Duodenal mucosa (tissue), 2 donors: ENCODE measurements around the gene CD99.

Experiments
- H3K27ac ChIP-seq: one replicate; pipeline ENCODE4 v1.7.0; 2013; ENCODE audit warnings: low read depth, low read length
- H3K27me3 ChIP-seq, 2 donors: one replicate each; pipeline ENCODE4 v1.7.0; 2013; ENCODE audit warnings: low read length in 2 of 2, control low read depth in 1 of 2; ENCODE audit not compliant: insufficient read depth in 2 of 2, control insufficient read depth in 1 of 2
- H3K36me3 ChIP-seq, 2 donors: one replicate each; pipeline ENCODE4 v1.7.0; 2013; ENCODE audit warnings: low read length in 2 of 2, control low read depth in 1 of 2; ENCODE audit not compliant: insufficient read depth in 2 of 2, control insufficient read depth in 1 of 2
- H3K4me1 ChIP-seq, 2 donors: one replicate each; pipeline ENCODE4 v1.7.0; 2013; ENCODE audit warnings: low read length in 2 of 2, control low read depth in 1 of 2; ENCODE audit not compliant: insufficient read depth in 2 of 2, control insufficient read depth in 1 of 2
- H3K4me3 ChIP-seq, 2 donors: one replicate each; pipeline ENCODE4 v1.7.0; 2013; ENCODE audit warnings: low read length in 2 of 2, low read depth in 1 of 2
- H3K9ac ChIP-seq, 2 donors: one replicate each; pipeline ENCODE4 v1.7.0; 2013; ENCODE audit warnings: low read length in 2 of 2, low read depth in 1 of 2
- H3K9me3 ChIP-seq, 2 donors: one replicate each; pipeline ENCODE4 v1.7.0; 2013; ENCODE audit warnings: low read length in 2 of 2, control low read depth in 1 of 2; ENCODE audit not compliant: control insufficient read depth in 1 of 2

CD99 gene

DNA sequence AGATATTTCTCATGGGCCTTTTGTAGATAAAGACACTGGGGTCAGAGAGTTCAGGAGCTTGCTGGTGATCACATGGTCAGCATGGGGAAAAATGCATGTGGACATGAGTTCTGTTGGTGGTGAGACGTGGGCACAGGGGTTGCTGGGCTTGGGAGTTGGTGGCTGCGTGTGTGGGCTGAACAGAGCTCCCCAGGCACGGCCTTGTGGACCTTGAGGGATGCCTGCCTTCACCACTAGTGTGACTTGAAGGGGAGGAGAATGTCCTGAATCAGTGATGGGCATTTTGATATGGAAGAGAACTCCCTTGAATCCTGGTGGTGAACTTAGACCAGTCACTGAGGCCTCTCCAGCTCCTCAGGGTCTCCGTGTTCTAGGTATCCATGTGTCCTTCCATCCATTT lies 8.9 kb downstream of the CD99 start:
- H3K4me3 ChIP-seq, result no peak overlapping the region
- H3K4me1 ChIP-seq, result peaks cover 20 to 39% of the 10 kb centered on the region in 2 donors
- peaks cover 6 to 21% of the 10 kb centered on the region in 2 donors for H3K36me3 ChIP-seq
- H3K9me3 ChIP-seq, result no peaks in the 10 kb centered on the region
- H3K27me3 ChIP-seq, result no peaks in the 10 kb centered on the region
- no peak overlapping the region for H3K9ac ChIP-seq
- no peak overlapping the region for H3K27ac ChIP-seq

DNA sequence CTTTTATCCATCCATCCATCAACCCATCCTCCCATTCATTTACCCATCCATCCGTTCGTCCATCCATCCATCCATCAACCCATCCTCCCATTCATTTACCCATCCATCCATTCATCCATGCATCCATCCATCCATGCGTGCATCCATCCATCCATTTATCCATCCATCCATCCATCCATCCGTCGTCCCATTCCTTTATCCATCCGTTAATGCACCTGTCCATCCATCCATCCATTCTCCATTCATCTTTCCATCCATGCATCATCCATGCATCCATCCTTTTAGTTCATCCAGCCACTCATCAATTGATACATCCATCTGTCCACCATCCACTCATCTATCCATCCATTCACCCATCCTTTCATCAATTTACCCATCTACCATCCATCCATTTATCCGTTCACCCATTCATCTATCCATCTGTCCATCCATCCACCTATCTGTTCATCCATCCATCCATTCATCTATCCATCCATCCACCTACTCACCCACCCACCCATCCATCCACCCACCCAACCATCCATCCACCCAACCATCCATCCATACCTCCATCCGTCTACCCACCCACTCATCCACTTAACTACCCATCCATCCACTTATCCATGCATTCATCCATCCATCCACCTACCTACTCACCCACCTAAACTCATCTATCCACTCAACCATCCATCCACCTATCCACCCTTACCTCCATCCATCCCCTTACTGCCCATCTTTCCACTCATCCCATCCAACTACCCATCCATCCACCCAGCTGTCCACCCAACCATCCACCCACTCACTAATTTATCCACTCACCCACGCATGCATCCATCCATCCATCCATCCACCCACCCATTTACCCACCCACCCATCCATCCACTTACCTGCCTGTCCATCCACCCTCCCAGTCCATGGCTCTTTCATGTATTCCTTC lies 9.6 kb downstream of the CD99 start:
- Histone ChIP-seq H3K9ac (no peak overlapping the region), H3K27me3 (no peaks in the 10 kb centered on the region), H3K27ac (no peak overlapping the region), H3K4me1 (peaks cover 20 to 41% of the 10 kb centered on the region in 2 donors), H3K9me3 (no peaks in the 10 kb centered on the region), H3K4me3 (no peak overlapping the region), H3K36me3 (peaks cover 6 to 25% of the 10 kb centered on the region in 2 donors)

GRCh38 chrX:2701600-2701999 lies 10.5 kb downstream of the CD99 start:
- H3K9me3 ChIP-seq, result no peaks in the 10 kb centered on the region
- no peak overlapping the region for H3K9ac ChIP-seq
- H3K27me3 ChIP-seq, result no peaks in the 10 kb centered on the region
- H3K27ac ChIP-seq, result no peak overlapping the region
- peaks cover 6 to 25% of the 10 kb centered on the region in 2 donors for H3K36me3 ChIP-seq
- peaks cover 19 to 41% of the 10 kb centered on the region in 2 donors for H3K4me1 ChIP-seq
- no peak overlapping the region for H3K4me3 ChIP-seq

DNA sequence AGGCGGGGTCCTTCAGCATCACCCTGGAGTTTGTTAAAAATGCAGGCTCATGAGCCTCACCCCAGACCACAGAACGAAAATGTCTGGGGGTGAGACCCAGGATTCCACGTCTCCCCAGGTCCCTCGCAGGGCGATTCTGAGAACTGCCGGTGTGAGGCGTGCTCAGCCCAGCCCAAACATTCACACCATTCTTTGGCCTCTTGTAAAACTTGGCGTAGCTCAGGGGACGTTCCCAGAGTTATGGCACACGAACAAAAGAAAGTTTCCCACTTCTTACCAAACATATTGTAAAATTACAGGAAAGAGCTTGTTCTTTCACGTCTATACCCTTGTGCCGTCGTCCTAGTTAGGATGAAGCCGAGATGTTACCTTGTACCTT lies 12.9 kb downstream of the CD99 start:
- Histone ChIP-seq H3K9ac (peak overlapping the region in 1 of 2 donors; percentile 35), H3K4me3 (no peak overlapping the region), H3K9me3 (no peaks in the 10 kb centered on the region), H3K36me3 (peaks cover 6 to 24% of the 10 kb centered on the region in 2 donors), H3K27ac (no peak overlapping the region), H3K4me1 (peaks cover 25 to 55% of the 10 kb centered on the region in 2 donors), H3K27me3 (no peaks in the 10 kb centered on the region)

GRCh38 chrX:2705046-2705832 lies 14.1 kb downstream of the CD99 start:
- H3K27me3 ChIP-seq, result no peaks in the 10 kb centered on the region
- H3K4me3 ChIP-seq, result no peak overlapping the region
- no peaks in the 10 kb centered on the region for H3K9me3 ChIP-seq
- H3K9ac ChIP-seq, result no peak overlapping the region
- H3K27ac ChIP-seq, result no peak overlapping the region
- peaks cover 3 to 24% of the 10 kb centered on the region in 2 donors for H3K36me3 ChIP-seq
- peaks cover 37 to 67% of the 10 kb centered on the region in 2 donors for H3K4me1 ChIP-seq

DNA sequence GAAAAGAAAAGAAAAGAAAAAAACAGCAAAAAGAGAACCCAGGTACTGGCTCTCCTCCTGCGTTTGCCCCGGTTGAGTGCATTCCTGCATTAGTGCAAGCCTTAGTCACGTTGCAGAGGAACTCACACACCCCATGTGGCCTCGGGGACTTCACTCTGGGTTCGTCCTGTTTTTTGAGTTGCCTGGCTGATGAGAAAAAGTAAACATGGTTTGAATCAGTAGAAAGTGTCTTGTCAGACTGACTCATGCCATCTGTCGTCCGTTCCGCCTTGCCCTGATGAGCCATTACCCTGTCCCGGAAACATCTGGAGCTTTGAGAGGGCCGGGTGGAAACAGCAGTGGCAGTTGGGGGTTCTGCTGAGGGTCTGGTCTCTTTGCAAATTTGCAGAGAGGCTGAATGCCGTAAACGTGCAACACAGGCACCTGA lies 16.3 kb downstream of the CD99 start:
- H3K36me3 ChIP-seq, result peaks cover 0 to 18% of the 10 kb centered on the region in 2 donors
- no peaks in the 10 kb centered on the region for H3K9me3 ChIP-seq
- H3K27me3 ChIP-seq, result no peaks in the 10 kb centered on the region
- peak overlapping the region; percentile 20 to 36 for H3K4me3 ChIP-seq
- no peak overlapping the region for H3K27ac ChIP-seq
- H3K4me1 ChIP-seq, result peaks cover 37 to 63% of the 10 kb centered on the region in 2 donors
- H3K9ac ChIP-seq, result no peak overlapping the region

GRCh38 chrX:2708021-2708420 lies 16.9 kb downstream of the CD99 start:
- H3K9ac ChIP-seq, result no peak overlapping the region

GRCh38 chrX:2708592-2709188 lies 17.6 kb downstream of the CD99 start:
- no peaks in the 10 kb centered on the region for H3K9me3 ChIP-seq
- no peak overlapping the region for H3K27ac ChIP-seq
- peaks cover 12 to 30% of the 10 kb centered on the region in 2 donors for H3K36me3 ChIP-seq
- peaks cover 35 to 55% of the 10 kb centered on the region in 2 donors for H3K4me1 ChIP-seq
- no peak overlapping the region for H3K9ac ChIP-seq
- no peaks in the 10 kb centered on the region for H3K27me3 ChIP-seq
- no peak overlapping the region for H3K4me3 ChIP-seq

More at GRCh38 chrX:2708021-2708420, 16.9 kb downstream of the CD99 start:
- Histone ChIP-seq H3K36me3 (peaks cover 6 to 25% of the 10 kb centered on the region in 2 donors), H3K4me3 (no peak overlapping the region), H3K9me3 (no peaks in the 10 kb centered on the region), H3K27me3 (no peaks in the 10 kb centered on the region), H3K27ac (no peak overlapping the region), H3K4me1 (peaks cover 37 to 61% of the 10 kb centered on the region in 2 donors)

DNA sequence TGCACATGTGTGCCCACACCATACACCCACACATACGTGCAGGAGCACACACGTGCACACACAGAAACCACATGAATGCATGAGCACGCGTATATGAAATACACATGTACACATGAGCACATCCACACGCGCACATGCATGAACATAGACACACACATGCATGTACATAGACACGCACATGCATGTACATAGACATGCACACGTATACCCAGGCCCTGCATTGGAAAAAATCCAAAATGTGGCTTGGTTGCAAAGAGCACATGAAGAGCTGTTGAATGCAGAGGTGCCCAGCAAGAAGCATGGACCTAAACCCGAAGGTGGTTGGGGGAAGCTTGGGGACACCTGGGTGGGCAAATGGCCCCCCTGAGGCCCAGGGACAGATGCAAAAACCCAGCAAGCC lies 18.5 kb downstream of the CD99 start:
- peaks cover 30 to 46% of the 10 kb centered on the region in 2 donors for H3K4me1 ChIP-seq

More for the DNA sequence above, 18.5 kb downstream of the CD99 start:
- Histone ChIP-seq H3K27me3 (no peaks in the 10 kb centered on the region), H3K27ac (no peak overlapping the region), H3K9ac (peak overlapping the region in 1 of 2 donors; percentile 7), H3K9me3 (no peaks in the 10 kb centered on the region), H3K36me3 (peaks cover 12 to 30% of the 10 kb centered on the region in 2 donors), H3K4me3 (peak overlapping the region in 1 of 2 donors; percentile 32)
